Endodermal cell (in vitro differentiated cells): ENCODE results near the gene NFX1. TPM values are rescaled to one million over a fixed set of nuclear protein-coding genes. Genes with fewer than 3 reads are reported as not detected.
A peak's percentile ranks its signal among the peaks of the same experiment; 100 is the strongest.

Source experiments
- DNase-seq: peaks from one replicate; pipeline ENCODE4 v3.0.0-alpha.2; 2017
- H3K27ac ChIP-seq: 2 replicates; pipeline ENCODE4 v1.5.1; 2013; ENCODE audit warnings: mild to moderate bottlenecking, low read depth, low read length, moderate library complexity
- H3K27me3 ChIP-seq: 2 replicates; pipeline ENCODE4 v1.6.1; 2013; ENCODE audit warnings: mild to moderate bottlenecking, low read length, moderate library complexity; ENCODE audit not compliant: insufficient read depth, control insufficient read depth, poor library complexity, severe bottlenecking
- H3K36me3 ChIP-seq: 2 replicates; pipeline ENCODE4 v1.7.0; 2013; ENCODE audit warnings: mild to moderate bottlenecking, low read length, moderate library complexity; ENCODE audit not compliant: control insufficient read depth, insufficient read depth
- H3K4me1 ChIP-seq: one replicate; pipeline ENCODE4 v1.7.0; 2013; ENCODE audit warnings: low read length; ENCODE audit not compliant: control insufficient read depth, insufficient read depth
- H3K4me3 ChIP-seq: 2 replicates; pipeline ENCODE4 v1.5.1; 2013; ENCODE audit warnings: mild to moderate bottlenecking, low read length, moderate library complexity
- H3K9ac ChIP-seq: 2 replicates; pipeline ENCODE4 v1.6.1; 2013; ENCODE audit warnings: mild to moderate bottlenecking, low read length, moderate library complexity; ENCODE audit not compliant: poor library complexity, severe bottlenecking; ENCODE audit errors: extremely low read depth
- H3K9me3 ChIP-seq: 2 replicates; pipeline ENCODE4 v1.6.1; 2013; ENCODE audit warnings: mild to moderate bottlenecking, low read length, moderate library complexity; ENCODE audit not compliant: control insufficient read depth
- H3K27ac Mint-ChIP-seq: 2 replicates; pipeline ENCODE4 v1.8.0; 2020; ENCODE audit warnings: mixed read lengths
- H3K27me3 Mint-ChIP-seq: 2 replicates; pipeline ENCODE4 v1.8.0; 2021; ENCODE audit warnings: mild to moderate bottlenecking, mixed read lengths; ENCODE audit not compliant: insufficient read depth
- H3K36me3 Mint-ChIP-seq: 2 replicates; pipeline ENCODE4 v1.8.0; 2020; ENCODE audit warnings: low read depth, mixed read lengths
- H3K4me1 Mint-ChIP-seq: 2 replicates; pipeline ENCODE4 v1.8.0; 2020; ENCODE audit warnings: mixed read lengths
- H3K4me3 Mint-ChIP-seq: 2 replicates; pipeline ENCODE4 v1.8.0; 2020; ENCODE audit warnings: mild to moderate bottlenecking, moderate library complexity, mixed read lengths
- H3K9me3 Mint-ChIP-seq: 2 replicates; pipeline ENCODE4 v1.8.0; 2020; ENCODE audit warnings: mild to moderate bottlenecking, mixed read lengths
- CTCF ChIP-seq: fragments of 200-600 bp; sonication (generic); conservative IDR thresholded peaks from 2 replicates; pipeline ENCODE4 v1.5.0; 2021; ENCODE audit warnings: antibody characterized with exemption, mild to moderate bottlenecking
- WGBS, 2 experiments: methylation state at CpG; one replicate each; pipeline versions ENCODE4 v1.1.5 to v1.1.7; 2013; ENCODE audit warnings: missing lambda C conversion rate in 2 of 2, mixed read lengths in 1 of 2; ENCODE audit not compliant: insufficient coverage in 1 of 2, insufficient read length in 1 of 2; 5-methylcytosine and 5-hydroxymethylcytosine counted together
- total RNA-seq, 2 donors: library from RNA; stranded (reverse); fragmentation: NEBNext Ultra II Directional in 1 of 2; extraction: Animal tissue kit (Norgen Biotek cat#: 25700) in 1 of 2; gene quantifications; 2 replicates in 1 of 2; 3 replicates in 1 of 2; pipeline ENCODE4 v1.2.1, GENCODE V29; 2021

Gene NFX1
- total RNA-seq, 2 donors from 2014 or later = 23.1 to 24.0 TPM

GRCh38 chr9:33260372-33260771, 29.9 kb upstream of the NFX1 start:
- no peak for TF ChIP-seq CTCF
- H3K27ac Mint-ChIP-seq = no peak overlapping the region
- no peaks in the 10 kb centered on the region for H3K27me3 Mint-ChIP-seq
- H3K9me3 Mint-ChIP-seq = no peaks in the 10 kb centered on the region
- Histone ChIP-seq H3K36me3 (peaks cover 59% of the 10 kb centered on the region), H3K9ac (no peak overlapping the region), H3K9me3 (no peaks in the 10 kb centered on the region), H3K4me1 (no peaks in the 10 kb centered on the region), H3K4me3 (no peak overlapping the region), H3K27ac (no peak overlapping the region), H3K27me3 (no peaks in the 10 kb centered on the region)
- H3K4me1 Mint-ChIP-seq = peaks cover 7% of the 10 kb centered on the region
- 83% methylated on average over 1 of the region's 1 CpG; no CpG with 5 or more reads in 1 of the 2 experiments for WGBS, 2 experiments
- no peak overlapping the region for H3K4me3 Mint-ChIP-seq
- H3K36me3 Mint-ChIP-seq = peaks cover 50% of the 10 kb centered on the region
- no peak for DNase-seq

GRCh38 chr9:33263131-33264002, 26.9 kb upstream of the NFX1 start:
- Histone ChIP-seq H3K9ac (peak overlapping the region; percentile 79), H3K9me3 (no peaks in the 10 kb centered on the region), H3K27me3 (no peaks in the 10 kb centered on the region), H3K4me1 (peaks cover 7% of the 10 kb centered on the region), H3K4me3 (peak overlapping the region; percentile 96), H3K27ac (no peak overlapping the region), H3K36me3 (peaks cover 46% of the 10 kb centered on the region)
- Mint-ChIP-seq H3K4me1 (peaks cover 25% of the 10 kb centered on the region), H3K36me3 (peaks cover 35% of the 10 kb centered on the region), H3K27ac (peak overlapping the region; percentile 53), H3K27me3 (no peaks in the 10 kb centered on the region), H3K4me3 (peak overlapping the region; percentile 81), H3K9me3 (no peaks in the 10 kb centered on the region)
- 9 to 10% methylated on average over 24 to 25 of the region's 25 CpGs for whole genome bisulfite sequencing, 2 experiments
- TF ChIP-seq CTCF = no peak
- DNase-seq = peak; percentile 61

- H3K36me3 ChIP-seq = peaks cover 45% of the 10 kb centered on the region
- TF ChIP-seq CTCF = no peak
These were observed 26.3 kb upstream of the NFX1 start for GRCh38 chr9:33264003-33264472.

More at GRCh38 chr9:33264003-33264472, 26.3 kb upstream of the NFX1 start:
- H3K4me1 ChIP-seq = peaks cover 7% of the 10 kb centered on the region
- H3K4me3 ChIP-seq = peak overlapping the region; percentile 96
- Mint-ChIP-seq H3K4me3 (peak overlapping the region; percentile 81), H3K27me3 (no peaks in the 10 kb centered on the region), H3K9me3 (no peaks in the 10 kb centered on the region), H3K27ac (peak overlapping the region; percentile 53), H3K36me3 (peaks cover 31% of the 10 kb centered on the region), H3K4me1 (peaks cover 25% of the 10 kb centered on the region)
- peak overlapping the region; percentile 45 for H3K27ac ChIP-seq
- peak overlapping the region; percentile 79 for H3K9ac ChIP-seq
- no peak for DNase-seq
- 0% methylated on average over 28 to 37 of the region's 37 CpGs for WGBS, 2 experiments
- no peaks in the 10 kb centered on the region for H3K9me3 ChIP-seq
- H3K27me3 ChIP-seq = no peaks in the 10 kb centered on the region
